ENCODE data around the gene NUP62. TPM values are rescaled to one million over a fixed set of nuclear protein-coding genes. Genes with fewer than 3 reads are reported as not detected.

NUP62 gene
- total RNA-seq, 1 experiment from 2014 or later, result 54.6 TPM

DNA sequence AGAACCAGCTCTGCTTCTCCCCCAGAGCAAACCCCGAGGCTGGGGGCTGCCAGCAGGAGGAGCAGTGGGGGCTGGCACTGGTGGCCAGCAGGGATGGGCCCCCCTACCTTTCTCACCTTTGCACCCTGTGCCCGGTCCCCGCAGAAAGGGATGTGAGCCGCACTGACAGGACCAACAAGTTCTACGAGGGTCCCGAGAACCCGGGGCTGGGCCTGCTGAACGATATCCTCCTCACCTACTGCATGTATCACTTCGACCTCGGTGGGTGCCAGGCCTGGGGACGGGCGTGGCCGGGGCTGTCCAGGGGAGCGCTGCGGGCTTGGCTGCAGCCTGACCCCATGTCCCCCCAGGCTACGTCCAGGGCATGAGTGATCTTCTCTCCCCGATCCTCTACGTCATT lies 45.2 kb downstream of the NUP62 start:
- Histone ChIP-seq H3K27ac (ENCODE audit: low read length) (no peak overlapping the region), H3K9me3 (ENCODE audit: control insufficient read depth, insufficient read depth, low read depth, low read length) (no peaks in the 10 kb centered on the region), H3K27me3 (ENCODE audit: control insufficient read depth, insufficient read depth, low read length) (no peaks in the 10 kb centered on the region), H3K4me1 (ENCODE audit: control insufficient read depth, insufficient read depth, low read length) (no peaks in the 10 kb centered on the region; the same call in 1 of the 2 replicates), H3K4me3 (ENCODE audit: low read depth in 2 of 2, low read length in 2 of 2) (no peak overlapping the region), H3K36me3 (ENCODE audit: control insufficient read depth, insufficient read depth, low read length) (no peaks in the 10 kb centered on the region)
- no TSS peak for BruUV-seq (replicated peaks)
- ChIA-PET CTCF (no interaction called here), POLR2A (no interaction called here)
- DNase-seq (ENCODE audit: low read depth, low spot score) (no peak), ATAC-seq (no peak)
- TF ChIP-seq TCF7L2 (IDR thresholded peaks at IDR 0.05; ENCODE audit: low read depth, low read length), result no peak
- TF ChIP-seq, protein P1, sequence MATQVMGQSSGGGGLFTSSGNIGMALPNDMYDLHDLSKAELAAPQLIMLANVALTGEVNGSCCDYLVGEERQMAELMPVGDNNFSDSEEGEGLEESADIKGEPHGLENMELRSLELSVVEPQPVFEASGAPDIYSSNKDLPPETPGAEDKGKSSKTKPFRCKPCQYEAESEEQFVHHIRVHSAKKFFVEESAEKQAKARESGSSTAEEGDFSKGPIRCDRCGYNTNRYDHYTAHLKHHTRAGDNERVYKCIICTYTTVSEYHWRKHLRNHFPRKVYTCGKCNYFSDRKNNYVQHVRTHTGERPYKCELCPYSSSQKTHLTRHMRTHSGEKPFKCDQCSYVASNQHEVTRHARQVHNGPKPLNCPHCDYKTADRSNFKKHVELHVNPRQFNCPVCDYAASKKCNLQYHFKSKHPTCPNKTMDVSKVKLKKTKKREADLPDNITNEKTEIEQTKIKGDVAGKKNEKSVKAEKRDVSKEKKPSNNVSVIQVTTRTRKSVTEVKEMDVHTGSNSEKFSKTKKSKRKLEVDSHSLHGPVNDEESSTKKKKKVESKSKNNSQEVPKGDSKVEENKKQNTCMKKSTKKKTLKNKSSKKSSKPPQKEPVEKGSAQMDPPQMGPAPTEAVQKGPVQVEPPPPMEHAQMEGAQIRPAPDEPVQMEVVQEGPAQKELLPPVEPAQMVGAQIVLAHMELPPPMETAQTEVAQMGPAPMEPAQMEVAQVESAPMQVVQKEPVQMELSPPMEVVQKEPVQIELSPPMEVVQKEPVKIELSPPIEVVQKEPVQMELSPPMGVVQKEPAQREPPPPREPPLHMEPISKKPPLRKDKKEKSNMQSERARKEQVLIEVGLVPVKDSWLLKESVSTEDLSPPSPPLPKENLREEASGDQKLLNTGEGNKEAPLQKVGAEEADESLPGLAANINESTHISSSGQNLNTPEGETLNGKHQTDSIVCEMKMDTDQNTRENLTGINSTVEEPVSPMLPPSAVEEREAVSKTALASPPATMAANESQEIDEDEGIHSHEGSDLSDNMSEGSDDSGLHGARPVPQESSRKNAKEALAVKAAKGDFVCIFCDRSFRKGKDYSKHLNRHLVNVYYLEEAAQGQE (IDR thresholded peaks at IDR 0.05; ENCODE audit: insufficient read depth in 1 of 2, low read depth in 2 of 2, low read length in 1 of 2), result no peak
- TF ChIP-seq, protein P2, sequence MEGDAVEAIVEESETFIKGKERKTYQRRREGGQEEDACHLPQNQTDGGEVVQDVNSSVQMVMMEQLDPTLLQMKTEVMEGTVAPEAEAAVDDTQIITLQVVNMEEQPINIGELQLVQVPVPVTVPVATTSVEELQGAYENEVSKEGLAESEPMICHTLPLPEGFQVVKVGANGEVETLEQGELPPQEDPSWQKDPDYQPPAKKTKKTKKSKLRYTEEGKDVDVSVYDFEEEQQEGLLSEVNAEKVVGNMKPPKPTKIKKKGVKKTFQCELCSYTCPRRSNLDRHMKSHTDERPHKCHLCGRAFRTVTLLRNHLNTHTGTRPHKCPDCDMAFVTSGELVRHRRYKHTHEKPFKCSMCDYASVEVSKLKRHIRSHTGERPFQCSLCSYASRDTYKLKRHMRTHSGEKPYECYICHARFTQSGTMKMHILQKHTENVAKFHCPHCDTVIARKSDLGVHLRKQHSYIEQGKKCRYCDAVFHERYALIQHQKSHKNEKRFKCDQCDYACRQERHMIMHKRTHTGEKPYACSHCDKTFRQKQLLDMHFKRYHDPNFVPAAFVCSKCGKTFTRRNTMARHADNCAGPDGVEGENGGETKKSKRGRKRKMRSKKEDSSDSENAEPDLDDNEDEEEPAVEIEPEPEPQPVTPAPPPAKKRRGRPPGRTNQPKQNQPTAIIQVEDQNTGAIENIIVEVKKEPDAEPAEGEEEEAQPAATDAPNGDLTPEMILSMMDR (IDR thresholded peaks at IDR 0.05), result no peak
- no peak for TF ChIP-seq POLR2AphosphoS5 (IDR thresholded peaks at IDR 0.05; ENCODE audit: low read depth, low read length)
- TF ChIP-seq SIN3A (IDR thresholded peaks at IDR 0.05; ENCODE audit: borderline replicate concordance, insufficient read depth, low read depth, low read length), result no peak
- intact Hi-C loops (cut with micrococcal nuclease; ENCODE audit: unreplicated experiment), result no loop called here
- in situ Hi-C loops (cut with HindIII; ENCODE audit: low pct_unique_long_range_greater_than_20kb, low sequenced_read_pairs), result no loop called here

DNA sequence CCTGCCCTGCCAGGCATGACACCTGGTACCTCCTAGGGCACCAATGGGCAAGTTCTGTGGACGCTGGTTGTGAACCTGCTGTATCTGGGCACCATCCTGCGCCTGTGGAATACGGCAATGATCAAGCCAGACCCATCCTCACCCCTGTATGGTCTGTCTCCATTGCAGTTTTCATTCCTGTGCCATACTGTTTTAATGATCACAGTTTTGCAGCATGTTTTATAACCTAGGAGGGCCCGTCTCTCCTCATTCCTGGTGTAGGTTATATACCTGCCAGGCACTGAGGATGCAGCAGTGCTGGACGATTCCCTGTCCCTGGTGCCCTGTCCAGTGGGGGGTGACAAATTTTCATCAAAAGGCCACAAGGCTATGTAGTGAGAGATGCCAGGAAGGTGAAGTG lies 46.2 kb downstream of the NUP62 start:
- Histone ChIP-seq H3K27ac (ENCODE audit: low read length) (no peak overlapping the region), H3K9me3 (ENCODE audit: control insufficient read depth, insufficient read depth, low read depth, low read length) (no peaks in the 10 kb centered on the region), H3K36me3 (ENCODE audit: control insufficient read depth, insufficient read depth, low read length) (no peaks in the 10 kb centered on the region), H3K4me1 (ENCODE audit: control insufficient read depth, insufficient read depth, low read length) (peaks cover 4% of the 10 kb centered on the region), H3K27me3 (ENCODE audit: control insufficient read depth, insufficient read depth, low read length) (no peaks in the 10 kb centered on the region), H3K4me3 (ENCODE audit: low read depth in 2 of 2, low read length in 2 of 2) (no peak overlapping the region)
- POLR2A ChIA-PET, result no interaction called here
- ATAC-seq (no peak), DNase-seq (ENCODE audit: low read depth, low spot score) (no peak)
- in situ Hi-C loops (cut with HindIII; ENCODE audit: low pct_unique_long_range_greater_than_20kb, low sequenced_read_pairs) (no loop called here), intact Hi-C loops (cut with micrococcal nuclease; ENCODE audit: unreplicated experiment) (no loop called here)
- no TSS peak for BruUV-seq (replicated peaks)
- TF ChIP-seq POLR2AphosphoS5 (IDR thresholded peaks at IDR 0.05; ENCODE audit: low read depth, low read length) (no peak), SIN3A (IDR thresholded peaks at IDR 0.05; ENCODE audit: borderline replicate concordance, insufficient read depth, low read depth, low read length) (no peak), TCF7L2 (IDR thresholded peaks at IDR 0.05; ENCODE audit: low read depth, low read length) (no peak)
- TF ChIP-seq, protein P2 (IDR thresholded peaks at IDR 0.05), result no peak
- TF ChIP-seq, protein P1 (IDR thresholded peaks at IDR 0.05; ENCODE audit: insufficient read depth in 1 of 2, low read depth in 2 of 2, low read length in 1 of 2), result no peak
- CTCF ChIA-PET, result no interaction called here

Data from Panc1 (cell line).